ENCODE measurements around the gene SATB1. TPM values are rescaled to one million over a fixed set of nuclear protein-coding genes. Genes with fewer than 3 reads are reported as not detected.

SATB1 gene
- total RNA-seq, 1 experiment from 2014 or later: 2.7 TPM

DNA sequence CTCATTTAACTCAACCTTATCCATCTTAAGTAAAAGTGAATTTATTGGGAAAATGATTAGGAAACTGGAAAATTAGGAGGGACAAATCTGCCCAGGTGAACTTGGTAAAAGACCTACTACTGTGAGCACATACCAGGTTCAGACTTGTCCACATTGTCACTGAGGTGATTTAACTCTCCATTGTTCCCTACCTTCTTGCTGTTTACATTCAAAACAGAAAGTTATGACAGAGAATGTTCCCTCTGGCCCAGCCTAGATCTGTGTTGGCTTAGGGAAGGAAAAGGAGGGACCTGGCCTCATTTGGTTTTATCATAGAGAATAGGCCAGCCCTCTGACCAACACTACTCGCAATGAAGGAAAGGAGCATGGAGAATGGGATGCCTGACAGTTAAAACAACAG, 117.6 kb downstream of the SATB1 start (continued):
- TF ChIP-seq, protein P1, sequence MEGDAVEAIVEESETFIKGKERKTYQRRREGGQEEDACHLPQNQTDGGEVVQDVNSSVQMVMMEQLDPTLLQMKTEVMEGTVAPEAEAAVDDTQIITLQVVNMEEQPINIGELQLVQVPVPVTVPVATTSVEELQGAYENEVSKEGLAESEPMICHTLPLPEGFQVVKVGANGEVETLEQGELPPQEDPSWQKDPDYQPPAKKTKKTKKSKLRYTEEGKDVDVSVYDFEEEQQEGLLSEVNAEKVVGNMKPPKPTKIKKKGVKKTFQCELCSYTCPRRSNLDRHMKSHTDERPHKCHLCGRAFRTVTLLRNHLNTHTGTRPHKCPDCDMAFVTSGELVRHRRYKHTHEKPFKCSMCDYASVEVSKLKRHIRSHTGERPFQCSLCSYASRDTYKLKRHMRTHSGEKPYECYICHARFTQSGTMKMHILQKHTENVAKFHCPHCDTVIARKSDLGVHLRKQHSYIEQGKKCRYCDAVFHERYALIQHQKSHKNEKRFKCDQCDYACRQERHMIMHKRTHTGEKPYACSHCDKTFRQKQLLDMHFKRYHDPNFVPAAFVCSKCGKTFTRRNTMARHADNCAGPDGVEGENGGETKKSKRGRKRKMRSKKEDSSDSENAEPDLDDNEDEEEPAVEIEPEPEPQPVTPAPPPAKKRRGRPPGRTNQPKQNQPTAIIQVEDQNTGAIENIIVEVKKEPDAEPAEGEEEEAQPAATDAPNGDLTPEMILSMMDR (IDR thresholded peaks at IDR 0.05 in 2 of 3, conservative IDR thresholded peaks at IDR 0.05 in 1 of 3; ENCODE audit: borderline replicate concordance in 1 of 3, insufficient read depth in 1 of 3, low read depth in 2 of 3, low read length in 2 of 3): no peak

DNA sequence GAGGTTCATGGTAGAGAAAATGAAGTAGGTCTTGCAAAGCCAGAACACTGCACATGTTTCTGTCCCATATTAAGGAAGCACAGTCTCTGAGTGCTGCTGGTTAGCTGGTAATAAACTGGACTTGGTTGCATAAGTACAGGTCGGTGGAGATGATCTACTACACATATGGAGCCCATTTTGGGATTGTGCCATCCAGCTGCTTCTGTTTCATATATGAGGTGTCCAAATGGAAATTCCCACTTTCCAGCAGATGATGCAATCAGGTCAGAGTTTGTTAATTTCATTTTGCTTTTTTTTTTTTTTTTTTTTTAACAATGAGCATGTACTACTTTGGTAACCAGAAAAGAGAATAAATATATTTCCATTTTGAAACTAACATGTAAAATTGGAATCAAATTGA, 122.6 kb downstream of the SATB1 start:
- no peaks in the 10 kb centered on the region for H3K79me2 ChIP-seq (ENCODE audit: insufficient read depth, low read length)
- H4K20me1 ChIP-seq (ENCODE audit: insufficient read depth): no peaks in the 10 kb centered on the region
- H3K27me3 ChIP-seq (ENCODE audit: insufficient read depth, low read length): no peaks in the 10 kb centered on the region
- no peak for ATAC-seq
- ChIA-PET CTCF (no interaction called here), POLR2A (interaction anchor here (0.7 kb wide), 1 partner anchor 71 kb away, joined by 5 read pairs; no protein-coding TSS in a partner anchor), RAD21 (ENCODE audit: low non-redundant PET in 1 of 2, low total read pairs in 2 of 2, uncharacterized antibody in 2 of 2, unreplicated experiment in 2 of 2) (no interaction called here)
- no peaks in the 10 kb centered on the region for H3K36me3 ChIP-seq (ENCODE audit: control insufficient read depth in 1 of 2, insufficient read depth in 2 of 2, low read length in 2 of 2)
- H3K9me2 ChIP-seq (ENCODE audit: insufficient read depth): no peaks in the 10 kb centered on the region; the same call in 1 of the 2 replicates
- no peak for DNase-seq (ENCODE audit: low read depth, low spot score)
- H3K27ac ChIP-seq (ENCODE audit: low read depth, low read length): no peak overlapping the region
- H3K9ac ChIP-seq (ENCODE audit: low read length): no peak overlapping the region
- intact Hi-C loops (cut with micrococcal nuclease): no loop called here
- no peak overlapping the region for H2AFZ ChIP-seq (ENCODE audit: low read depth, low read length, poor library complexity, severe bottlenecking)
- H3K9me3 ChIP-seq (ENCODE audit: control insufficient read depth in 1 of 2, insufficient read depth in 1 of 2, low read depth in 1 of 2, low read length in 2 of 2): no peaks in the 10 kb centered on the region
- no peak overlapping the region for H3K4me3 ChIP-seq (replicated peaks in 1 of 2; ENCODE audit: low read depth in 1 of 2, low read length in 2 of 2)
- TF ChIP-seq, protein P2, sequence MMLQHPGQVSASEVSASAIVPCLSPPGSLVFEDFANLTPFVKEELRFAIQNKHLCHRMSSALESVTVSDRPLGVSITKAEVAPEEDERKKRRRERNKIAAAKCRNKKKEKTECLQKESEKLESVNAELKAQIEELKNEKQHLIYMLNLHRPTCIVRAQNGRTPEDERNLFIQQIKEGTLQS (IDR thresholded peaks at IDR 0.05): peak; percentile 17; the same call in 1 of the 2 replicates
- TF ChIP-seq CEBPB (IDR thresholded peaks at IDR 0.05; ENCODE audit: low read depth) (0 out of 2 replicates have a peak, but pooled peaks have one; percentile 23), ZNF274 (IDR thresholded peaks at IDR 0.05; ENCODE audit: low read depth, low read length) (no peak), RAD21 (IDR thresholded peaks at IDR 0.05; ENCODE audit: low read depth) (no peak), YY1 (IDR thresholded peaks at IDR 0.05; ENCODE audit: extremely low read depth, insufficient replicate concordance, low read depth, low read length) (no peak), SRF (IDR thresholded peaks at IDR 0.05; ENCODE audit: low read depth) (no peak), POLR2AphosphoS5 (IDR thresholded peaks at IDR 0.05; ENCODE audit: low read depth, low read length) (no peak)
- no peaks in the 10 kb centered on the region for H3K4me1 ChIP-seq (ENCODE audit: control insufficient read depth in 1 of 2, insufficient read depth in 2 of 2, low read length in 2 of 2)
- BruUV-seq (replicated peaks): no TSS peak
- H3K4me2 ChIP-seq (ENCODE audit: low read length): no peak overlapping the region
